SU-DHL-6 (cell line): ENCODE measurements around the gene LRP1.

Experiments used
- EZH2phosphoT487 ChIP-seq: fragments of 200-600 bp; sonication (generic), shearing (Covaris generic); conservative IDR thresholded peaks from 2 replicates; pipeline ENCODE4 v1.6.1; 2018; ENCODE audit warnings: mild to moderate bottlenecking, antibody characterized with exemption, low read length, moderate library complexity, mixed read lengths
- TF ChIP-seq, protein P1 (sequence below): fragments of 200-600 bp; sonication (generic); IDR thresholded peaks from one replicate; pipeline ENCODE4 v1.5.1; 2017; ENCODE audit warnings: antibody characterized with exemption, mild to moderate bottlenecking, low read length, moderate library complexity; ENCODE audit not compliant: insufficient read depth, poor library complexity, severe bottlenecking

DNA sequence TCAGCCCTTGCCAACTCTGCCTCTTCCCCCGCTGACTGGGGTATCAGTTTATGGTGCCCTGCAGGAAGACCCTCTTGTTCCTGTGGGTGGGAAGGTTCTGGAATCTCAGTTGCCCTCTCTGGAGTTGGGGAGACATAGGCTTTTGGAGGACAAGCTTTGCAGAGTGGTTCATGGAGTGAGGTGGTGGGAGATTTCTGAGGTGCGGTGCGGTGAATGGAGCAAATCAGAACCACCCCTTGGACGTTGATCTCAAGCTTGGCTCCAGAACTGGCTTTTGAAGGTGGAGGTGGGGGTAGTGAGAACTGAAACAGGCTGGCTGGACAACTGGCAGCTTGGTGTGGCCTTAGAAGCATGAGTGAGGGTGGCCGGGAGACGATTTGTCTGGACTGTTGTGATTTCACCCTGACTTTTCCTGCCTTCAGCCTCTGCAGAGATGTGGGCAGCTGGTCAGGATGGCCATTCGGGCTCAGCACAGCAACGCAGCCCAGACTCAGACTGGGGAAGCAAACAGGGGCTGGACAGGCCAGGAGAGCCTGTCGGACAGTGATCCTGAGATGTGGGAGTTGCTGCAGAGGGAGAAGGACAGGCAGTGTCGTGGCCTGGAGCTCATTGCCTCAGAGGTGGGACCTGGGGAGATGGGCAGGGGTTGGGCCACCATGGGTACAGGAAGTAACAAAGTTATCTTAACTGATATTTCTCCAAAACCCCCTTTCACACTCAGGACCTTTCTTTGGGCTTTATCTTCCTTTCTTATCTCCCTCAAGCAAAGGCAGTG, 102.3 kb downstream of the LRP1 start:
- TF ChIP-seq, protein P1, sequence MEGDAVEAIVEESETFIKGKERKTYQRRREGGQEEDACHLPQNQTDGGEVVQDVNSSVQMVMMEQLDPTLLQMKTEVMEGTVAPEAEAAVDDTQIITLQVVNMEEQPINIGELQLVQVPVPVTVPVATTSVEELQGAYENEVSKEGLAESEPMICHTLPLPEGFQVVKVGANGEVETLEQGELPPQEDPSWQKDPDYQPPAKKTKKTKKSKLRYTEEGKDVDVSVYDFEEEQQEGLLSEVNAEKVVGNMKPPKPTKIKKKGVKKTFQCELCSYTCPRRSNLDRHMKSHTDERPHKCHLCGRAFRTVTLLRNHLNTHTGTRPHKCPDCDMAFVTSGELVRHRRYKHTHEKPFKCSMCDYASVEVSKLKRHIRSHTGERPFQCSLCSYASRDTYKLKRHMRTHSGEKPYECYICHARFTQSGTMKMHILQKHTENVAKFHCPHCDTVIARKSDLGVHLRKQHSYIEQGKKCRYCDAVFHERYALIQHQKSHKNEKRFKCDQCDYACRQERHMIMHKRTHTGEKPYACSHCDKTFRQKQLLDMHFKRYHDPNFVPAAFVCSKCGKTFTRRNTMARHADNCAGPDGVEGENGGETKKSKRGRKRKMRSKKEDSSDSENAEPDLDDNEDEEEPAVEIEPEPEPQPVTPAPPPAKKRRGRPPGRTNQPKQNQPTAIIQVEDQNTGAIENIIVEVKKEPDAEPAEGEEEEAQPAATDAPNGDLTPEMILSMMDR = no peak
- TF ChIP-seq EZH2phosphoT487 = no peak
